Neural cell (in vitro differentiated cells): ENCODE results near the gene ARHGEF37. TPM values are rescaled to one million over a fixed set of nuclear protein-coding genes. Genes with fewer than 3 reads are reported as not detected.

Source experiments
- H2AFZ ChIP-seq: fragments of 200-600, 300-800 bp; sonication (generic), shearing (Covaris generic); 2 replicates; pipeline ENCODE4 v1.6.0; 2014; ENCODE audit warnings: low read depth, mild to moderate bottlenecking, antibody characterized with exemption, low read length, moderate library complexity
- H3F3A ChIP-seq: fragments of 200-600 bp; shearing (Covaris generic); 2 replicates; pipeline ENCODE4 v1.6.1; 2016; ENCODE audit warnings: mild to moderate bottlenecking, moderate library complexity, mixed read lengths, antibody characterized with exemption, low read length; ENCODE audit not compliant: insufficient read depth, poor library complexity, severe bottlenecking
- H3K27ac ChIP-seq: fragments of 200-600, 300-800 bp; sonication (generic), shearing (Covaris generic); 2 replicates; pipeline ENCODE4 v1.5.1; 2014; ENCODE audit warnings: mild to moderate bottlenecking, low read length, moderate library complexity
- H3K27me3 ChIP-seq: fragments of 300-800, 200-600 bp; sonication (generic), shearing (Covaris generic); 2 replicates; pipeline ENCODE4 v1.6.0; 2014; ENCODE audit warnings: mild to moderate bottlenecking, low read depth, low read length, moderate library complexity; ENCODE audit not compliant: insufficient read depth
- H3K36me3 ChIP-seq: fragments of 300-800, 200-600 bp; sonication (generic), shearing (Covaris generic); 2 replicates; pipeline ENCODE4 v1.5.1; 2014; ENCODE audit warnings: mild to moderate bottlenecking, antibody characterized with exemption, low read length, moderate library complexity; ENCODE audit not compliant: insufficient read depth
- H3K4me2 ChIP-seq: fragments of 300-800, 200-600 bp; sonication (generic), shearing (Covaris generic); 2 replicates; pipeline ENCODE4 v1.6.0; 2014; ENCODE audit warnings: mild to moderate bottlenecking, low read length
- H3K4me3 ChIP-seq: fragments of 300-800, 200-600 bp; sonication (generic), shearing (Covaris generic); 2 replicates; pipeline ENCODE4 v1.5.1; 2014; ENCODE audit warnings: mild to moderate bottlenecking, low read length, moderate library complexity
- H3K79me2 ChIP-seq: fragments of 200-600 bp; shearing (Covaris generic); replicated peaks from 2 replicates; pipeline ENCODE4 v1.6.0; 2014; ENCODE audit warnings: mild to moderate bottlenecking, low read length, moderate library complexity; ENCODE audit not compliant: insufficient read depth
- H3K9ac ChIP-seq: fragments of 300-800, 200-600 bp; sonication (generic), shearing (Covaris generic); 2 replicates; pipeline ENCODE4 v1.6.1; 2016; ENCODE audit warnings: mild to moderate bottlenecking, low read length, mixed read lengths
- H3K9me2 ChIP-seq: fragments of 200-600 bp; shearing (Covaris generic); 2 replicates; pipeline ENCODE4 v1.6.1; 2016; ENCODE audit warnings: mild to moderate bottlenecking, low read length, mixed read lengths; ENCODE audit not compliant: insufficient read depth
- H3K9me3 ChIP-seq: fragments of 200-600, 300-800 bp; sonication (generic), shearing (Covaris generic); 2 replicates; pipeline ENCODE4 v1.6.1; 2016; ENCODE audit warnings: mild to moderate bottlenecking, mixed run types, low read length, moderate library complexity, mixed read lengths
- H4K20me1 ChIP-seq: fragments of 200-600 bp; shearing (Covaris generic); 2 replicates; pipeline ENCODE4 v1.6.1; 2016; ENCODE audit warnings: mild to moderate bottlenecking, mixed run types; ENCODE audit not compliant: insufficient read depth
- CTCF ChIP-seq: fragments of 450-650 bp; IDR thresholded peaks from 2 replicates; pipeline ENCODE4 v1.5.1; 2014; ENCODE audit warnings: antibody characterized with exemption, mild to moderate bottlenecking, moderate library complexity; ENCODE audit not compliant: poor library complexity, severe bottlenecking
- EP300 ChIP-seq: fragments of 450-650 bp; conservative IDR thresholded peaks from 2 replicates; pipeline ENCODE4 v1.6.1; 2014; ENCODE audit warnings: antibody characterized with exemption, mild to moderate bottlenecking, moderate library complexity; ENCODE audit not compliant: poor library complexity, severe bottlenecking
- EZH2 ChIP-seq: fragments of 200-600, 300-800 bp; shearing (Covaris generic), sonication (generic); IDR thresholded peaks from 2 replicates; pipeline ENCODE4 v1.6.1; 2014; ENCODE audit warnings: antibody characterized with exemption, low read length, borderline replicate concordance, mild to moderate bottlenecking; ENCODE audit not compliant: insufficient read depth, poor library complexity, severe bottlenecking
- MXI1 ChIP-seq: fragments of 450-650 bp; conservative IDR thresholded peaks from 2 replicates; pipeline ENCODE4 v1.6.1; 2014; ENCODE audit warnings: antibody characterized with exemption, mild to moderate bottlenecking; ENCODE audit not compliant: poor library complexity, severe bottlenecking
- POLR2AphosphoS5 ChIP-seq: IDR thresholded peaks from 2 replicates; pipeline ENCODE4 v1.6.1; 2012
- RAD21 ChIP-seq: fragments of 450-650 bp; conservative IDR thresholded peaks from 2 replicates; pipeline ENCODE4 v1.6.1; 2014; ENCODE audit warnings: antibody characterized with exemption, mild to moderate bottlenecking, moderate library complexity
- REST ChIP-seq: IDR thresholded peaks from 2 replicates; pipeline ENCODE4 v1.6.1; 2012; ENCODE audit warnings: borderline replicate concordance
- SMC3 ChIP-seq: fragments of 450-650 bp; conservative IDR thresholded peaks from 2 replicates; pipeline ENCODE4 v1.6.1; 2014; ENCODE audit warnings: antibody characterized with exemption, mild to moderate bottlenecking, moderate library complexity; ENCODE audit not compliant: poor library complexity
- TAF1 ChIP-seq: IDR thresholded peaks from 2 replicates; pipeline ENCODE4 v1.6.1; 2012; ENCODE audit warnings: low read depth
- polyA plus RNA-seq: library from polyadenylated mRNA; depleted of rRNA; stranded (reverse); fragments of >200 nt; gene quantifications from 2 replicates; pipeline ENCODE4 v1.2.3, GENCODE V29; 2014

ARHGEF37 gene
- polyA plus RNA-seq, 1 donor from 2014 or later: 0.53 TPM

GRCh38 chr5:149585910-149586309 is 4.6 kb downstream of the ARHGEF37 start:
- H3K4me2 ChIP-seq: no peak overlapping the region
- no peaks in the 10 kb centered on the region for H3F3A ChIP-seq

GRCh38 chr5:149586708-149587318 is 5.5 kb downstream of the ARHGEF37 start:
- Histone ChIP-seq H3K27ac (no peak overlapping the region), H4K20me1 (no peaks in the 10 kb centered on the region), H3K4me3 (no peak overlapping the region), H3K9ac (no peak overlapping the region), H3K79me2 (no peaks in the 10 kb centered on the region), H3K9me2 (no peaks in the 10 kb centered on the region), H3K4me2 (no peak overlapping the region), H3K36me3 (no peaks in the 10 kb centered on the region), H3F3A (no peaks in the 10 kb centered on the region), H3K27me3 (peaks cover 5% of the 10 kb centered on the region), H2AFZ (no peak overlapping the region), H3K9me3 (no peaks in the 10 kb centered on the region)
- TF ChIP-seq MXI1 (no peak), SMC3 (no peak), EP300 (no peak), REST (no peak), POLR2AphosphoS5 (no peak), EZH2 (no peak), RAD21 (no peak)

More at GRCh38 chr5:149585910-149586309, 4.6 kb downstream of the ARHGEF37 start:
- no peak overlapping the region for H2AFZ ChIP-seq
- no peaks in the 10 kb centered on the region for H3K9me3 ChIP-seq
- H3K9me2 ChIP-seq: no peaks in the 10 kb centered on the region
- no peak overlapping the region for H3K4me3 ChIP-seq
- no peak overlapping the region for H3K27ac ChIP-seq
- H3K36me3 ChIP-seq: no peaks in the 10 kb centered on the region
- peaks cover 13% of the 10 kb centered on the region for H3K27me3 ChIP-seq
- no peaks in the 10 kb centered on the region for H4K20me1 ChIP-seq
- no peak overlapping the region for H3K9ac ChIP-seq
- no peaks in the 10 kb centered on the region for H3K79me2 ChIP-seq
- no peak for TF ChIP-seq POLR2AphosphoS5
- TF ChIP-seq REST: no peak
- no peak for TF ChIP-seq EZH2
- no peak for TF ChIP-seq RAD21
- no peak for TF ChIP-seq EP300
- TF ChIP-seq MXI1: no peak
- TF ChIP-seq CTCF: no peak
- TF ChIP-seq TAF1: no peak
- TF ChIP-seq SMC3: no peak
